Measurements from ENCODE around the gene DYSF.

The DYSF gene

GRCh38 chr2:71460595-71461303, 7.4 kb downstream of the DYSF start:
- no peak overlapping the region for H3K27ac ChIP-seq
- POLR2A ChIA-PET (ENCODE audit: low non-redundant PET) = no interaction called here
- DNase-seq (ENCODE audit: low spot score) = no peak
- CTCF ChIA-PET = interaction anchor here (0.5 to 3.7 kb wide), 13 partner anchors 8 to 659 kb away, joined by 3 to 46 read pairs (median 3); no protein-coding TSS in a partner anchor
- peak; percentile 52 for TF ChIP-seq CTCF (conservative IDR thresholded peaks at IDR 0.05; ENCODE audit: low read depth)

GRCh38 chr2:71461304-71461671, 7.9 kb downstream of the DYSF start:
- no peak for TF ChIP-seq CTCF (conservative IDR thresholded peaks at IDR 0.05; ENCODE audit: low read depth)
- CTCF ChIA-PET = interaction anchor here (0.6 to 3.7 kb wide), 6 partner anchors 8 to 659 kb away, joined by 3 to 46 read pairs (median 6); no protein-coding TSS in a partner anchor
- H3K27ac ChIP-seq = no peak overlapping the region
- POLR2A ChIA-PET (ENCODE audit: low non-redundant PET) = no interaction called here
- no peak for DNase-seq (ENCODE audit: low spot score)

GRCh38 chr2:71462056-71462605, 8.8 kb downstream of the DYSF start:
- no peak for TF ChIP-seq CTCF (conservative IDR thresholded peaks at IDR 0.05; ENCODE audit: low read depth)
- H3K27ac ChIP-seq = no peak overlapping the region
- ChIA-PET POLR2A (ENCODE audit: low non-redundant PET) (no interaction called here), CTCF (interaction anchor here (1.2 to 3.7 kb wide), 2 partner anchors 11 to 50 kb away, joined by 3 to 46 read pairs; no protein-coding TSS in a partner anchor)
- DNase-seq (ENCODE audit: low spot score) = no peak

GRCh38 chr2:71462641-71463341, 9.4 kb downstream of the DYSF start:
- TF ChIP-seq CTCF (conservative IDR thresholded peaks at IDR 0.05; ENCODE audit: low read depth) = no peak
- no peak for DNase-seq (ENCODE audit: low spot score)
- CTCF ChIA-PET = interaction anchor here (3.7 kb wide), 1 partner anchor 49 kb away, joined by 46 read pairs; no protein-coding TSS in a partner anchor
- H3K27ac ChIP-seq = no peak overlapping the region
- POLR2A ChIA-PET (ENCODE audit: low non-redundant PET) = no interaction called here

- no peak overlapping the region for H3K27ac ChIP-seq
- CTCF ChIA-PET = interaction anchor here (0.6 to 3.7 kb wide), 2 partner anchors 49 to 211 kb away, joined by 4 to 46 read pairs; no protein-coding TSS in a partner anchor
- DNase-seq (ENCODE audit: low spot score) = no peak
- TF ChIP-seq CTCF (conservative IDR thresholded peaks at IDR 0.05; ENCODE audit: low read depth) = no peak
- POLR2A ChIA-PET (ENCODE audit: low non-redundant PET) = no interaction called here
Observed at GRCh38 chr2:71463342-71463654, 9.9 kb downstream of the DYSF start.

- no peak for TF ChIP-seq CTCF (conservative IDR thresholded peaks at IDR 0.05; ENCODE audit: low read depth)
- CTCF ChIA-PET = interaction anchor here (0.6 kb wide), 1 partner anchor 297 kb away, joined by 3 read pairs; no protein-coding TSS in a partner anchor
- POLR2A ChIA-PET (ENCODE audit: low non-redundant PET) = no interaction called here
- H3K27ac ChIP-seq = no peak overlapping the region
- DNase-seq (ENCODE audit: low spot score) = no peak
Observed at GRCh38 chr2:71464389-71464788, 11.0 kb downstream of the DYSF start.

Data from RWPE1 (cell line).